ENCODE results near the gene RANBP1.

DNA sequence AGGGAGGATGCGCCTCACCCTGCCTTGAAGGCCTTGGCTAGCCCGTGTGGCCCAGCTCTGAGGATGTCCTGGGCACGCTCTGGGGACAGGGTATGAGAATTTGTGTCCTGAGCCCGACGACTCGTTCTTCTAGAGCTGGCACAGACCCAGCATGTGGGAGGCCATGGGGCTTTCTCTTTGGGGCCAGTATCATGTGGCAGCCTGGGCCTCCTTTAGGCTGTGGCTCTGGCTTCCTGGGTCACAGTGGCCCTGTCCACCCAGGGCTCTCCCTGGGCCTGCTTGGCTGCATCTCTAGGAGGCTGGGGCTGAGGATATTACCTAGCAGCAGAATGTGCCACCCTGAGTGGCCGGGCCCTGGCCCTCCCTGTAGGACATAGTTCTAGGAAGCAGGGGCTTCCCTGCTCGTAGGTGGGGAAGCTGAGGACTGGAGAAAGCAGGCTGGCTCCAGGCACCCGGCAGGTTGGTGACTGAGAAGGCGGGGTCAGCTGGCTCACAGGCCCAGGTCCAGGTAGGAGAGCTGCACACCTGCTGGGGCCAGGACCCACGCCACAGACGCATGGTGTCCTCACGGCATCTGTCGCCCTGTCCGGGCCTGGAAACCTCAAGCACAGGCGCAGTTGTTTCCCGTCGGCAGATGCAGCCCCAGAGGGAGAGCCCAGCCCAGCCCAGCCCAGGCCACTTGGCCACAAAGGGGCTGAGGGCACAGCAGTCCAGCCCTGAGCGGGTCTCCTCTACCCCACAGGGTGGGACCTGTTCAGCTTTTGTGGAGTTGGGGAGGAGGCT lies 28.2 kb downstream of the RANBP1 start:
- no peak for TF ChIP-seq MAFK (IDR thresholded peaks at IDR 0.05; ENCODE audit: partially characterized antibody)
- no peak for TF ChIP-seq POLR2A (IDR thresholded peaks at IDR 0.05; ENCODE audit: low read length)
- TF ChIP-seq, protein P1, sequence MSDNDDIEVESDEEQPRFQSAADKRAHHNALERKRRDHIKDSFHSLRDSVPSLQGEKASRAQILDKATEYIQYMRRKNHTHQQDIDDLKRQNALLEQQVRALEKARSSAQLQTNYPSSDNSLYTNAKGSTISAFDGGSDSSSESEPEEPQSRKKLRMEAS (IDR thresholded peaks at IDR 0.05): no peak
- no peak for TF ChIP-seq SREBF2 (IDR thresholded peaks at IDR 0.05)
- TF ChIP-seq, protein P2, sequence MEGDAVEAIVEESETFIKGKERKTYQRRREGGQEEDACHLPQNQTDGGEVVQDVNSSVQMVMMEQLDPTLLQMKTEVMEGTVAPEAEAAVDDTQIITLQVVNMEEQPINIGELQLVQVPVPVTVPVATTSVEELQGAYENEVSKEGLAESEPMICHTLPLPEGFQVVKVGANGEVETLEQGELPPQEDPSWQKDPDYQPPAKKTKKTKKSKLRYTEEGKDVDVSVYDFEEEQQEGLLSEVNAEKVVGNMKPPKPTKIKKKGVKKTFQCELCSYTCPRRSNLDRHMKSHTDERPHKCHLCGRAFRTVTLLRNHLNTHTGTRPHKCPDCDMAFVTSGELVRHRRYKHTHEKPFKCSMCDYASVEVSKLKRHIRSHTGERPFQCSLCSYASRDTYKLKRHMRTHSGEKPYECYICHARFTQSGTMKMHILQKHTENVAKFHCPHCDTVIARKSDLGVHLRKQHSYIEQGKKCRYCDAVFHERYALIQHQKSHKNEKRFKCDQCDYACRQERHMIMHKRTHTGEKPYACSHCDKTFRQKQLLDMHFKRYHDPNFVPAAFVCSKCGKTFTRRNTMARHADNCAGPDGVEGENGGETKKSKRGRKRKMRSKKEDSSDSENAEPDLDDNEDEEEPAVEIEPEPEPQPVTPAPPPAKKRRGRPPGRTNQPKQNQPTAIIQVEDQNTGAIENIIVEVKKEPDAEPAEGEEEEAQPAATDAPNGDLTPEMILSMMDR (IDR thresholded peaks at IDR 0.05): no peak
- TF ChIP-seq, protein P3, sequence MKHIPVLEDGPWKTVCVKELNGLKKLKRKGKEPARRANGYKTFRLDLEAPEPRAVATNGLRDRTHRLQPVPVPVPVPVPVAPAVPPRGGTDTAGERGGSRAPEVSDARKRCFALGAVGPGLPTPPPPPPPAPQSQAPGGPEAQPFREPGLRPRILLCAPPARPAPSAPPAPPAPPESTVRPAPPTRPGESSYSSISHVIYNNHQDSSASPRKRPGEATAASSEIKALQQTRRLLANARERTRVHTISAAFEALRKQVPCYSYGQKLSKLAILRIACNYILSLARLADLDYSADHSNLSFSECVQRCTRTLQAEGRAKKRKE (CRISPR knock-in tag; IDR thresholded peaks at IDR 0.05; ENCODE audit: low read depth): no peak
- TF ChIP-seq HOXA7 (CRISPR knock-in tag; IDR thresholded peaks at IDR 0.05): no peak
- TF ChIP-seq GATA3 (IDR thresholded peaks at IDR 0.05; ENCODE audit: borderline replicate concordance): no peak
- TF ChIP-seq MYC (IDR thresholded peaks at IDR 0.05; ENCODE audit: borderline replicate concordance, low read length): no peak
- TF ChIP-seq, protein P4, sequence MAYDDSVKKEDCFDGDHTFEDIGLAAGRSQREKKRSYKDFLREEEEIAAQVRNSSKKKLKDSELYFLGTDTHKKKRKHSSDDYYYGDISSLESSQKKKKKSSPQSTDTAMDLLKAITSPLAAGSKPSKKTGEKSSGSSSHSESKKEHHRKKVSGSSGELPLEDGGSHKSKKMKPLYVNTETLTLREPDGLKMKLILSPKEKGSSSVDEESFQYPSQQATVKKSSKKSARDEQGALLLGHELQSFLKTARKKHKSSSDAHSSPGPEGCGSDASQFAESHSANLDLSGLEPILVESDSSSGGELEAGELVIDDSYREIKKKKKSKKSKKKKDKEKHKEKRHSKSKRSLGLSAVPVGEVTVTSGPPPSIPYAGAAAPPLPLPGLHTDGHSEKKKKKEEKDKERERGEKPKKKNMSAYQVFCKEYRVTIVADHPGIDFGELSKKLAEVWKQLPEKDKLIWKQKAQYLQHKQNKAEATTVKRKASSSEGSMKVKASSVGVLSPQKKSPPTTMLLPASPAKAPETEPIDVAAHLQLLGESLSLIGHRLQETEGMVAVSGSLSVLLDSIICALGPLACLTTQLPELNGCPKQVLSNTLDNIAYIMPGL (CRISPR knock-in tag; IDR thresholded peaks at IDR 0.05; ENCODE audit: borderline replicate concordance): no peak
- TF ChIP-seq, protein P5, sequence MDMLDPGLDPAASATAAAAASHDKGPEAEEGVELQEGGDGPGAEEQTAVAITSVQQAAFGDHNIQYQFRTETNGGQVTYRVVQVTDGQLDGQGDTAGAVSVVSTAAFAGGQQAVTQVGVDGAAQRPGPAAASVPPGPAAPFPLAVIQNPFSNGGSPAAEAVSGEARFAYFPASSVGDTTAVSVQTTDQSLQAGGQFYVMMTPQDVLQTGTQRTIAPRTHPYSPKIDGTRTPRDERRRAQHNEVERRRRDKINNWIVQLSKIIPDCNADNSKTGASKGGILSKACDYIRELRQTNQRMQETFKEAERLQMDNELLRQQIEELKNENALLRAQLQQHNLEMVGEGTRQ (IDR thresholded peaks at IDR 0.05): no peak
